ENCODE data around the gene SHROOM2.

Gene SHROOM2

DNA sequence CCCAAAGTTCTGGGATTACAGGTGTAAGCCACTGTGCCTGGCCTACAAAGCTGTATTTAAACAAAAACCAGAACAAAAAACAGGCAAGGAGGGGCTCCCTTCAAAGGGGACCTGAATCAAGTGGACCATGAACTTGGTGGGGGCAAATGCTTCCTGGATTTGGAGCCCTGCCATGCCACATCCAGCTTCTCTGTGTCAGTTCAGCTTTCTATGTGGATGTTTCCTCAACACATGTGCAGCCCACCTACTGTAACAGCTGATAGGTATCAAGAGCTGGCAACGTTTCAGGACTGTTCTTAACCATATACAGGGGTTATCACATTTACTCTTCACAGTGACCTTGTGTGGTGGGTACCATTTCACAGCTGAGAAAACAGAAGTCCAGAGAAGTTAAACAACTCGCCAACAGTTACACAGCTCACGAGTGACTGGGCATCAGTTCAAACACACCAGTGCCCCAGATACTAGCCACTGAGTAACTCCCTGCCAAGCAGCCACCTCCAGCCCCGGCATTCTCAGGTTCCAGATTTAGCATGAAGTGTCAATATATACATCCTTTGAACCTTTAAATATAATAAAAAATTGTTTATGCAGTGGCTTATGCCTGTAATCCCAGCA is 28.1 kb upstream of the SHROOM2 start:
- Histone ChIP-seq H3K27ac (ENCODE audit: extremely low read depth, low read depth, low read length) (no peak overlapping the region), H3K9me3 (ENCODE audit: control insufficient read depth, insufficient read depth, low read depth, low read length) (no peaks in the 10 kb centered on the region), H3K36me3 (ENCODE audit: control insufficient read depth in 2 of 2, insufficient read depth in 1 of 2, low read length in 2 of 2) (no peaks in the 10 kb centered on the region), H3K4me1 (ENCODE audit: control insufficient read depth, insufficient read depth, low read length) (no peaks in the 10 kb centered on the region), H3K4me3 (ENCODE audit: low read depth, low read length) (no peak overlapping the region)
- POLR2A ChIA-PET: no interaction called here
- TF ChIP-seq ZNF214 (tag by site-specific recombination; IDR thresholded peaks at IDR 0.05; ENCODE audit: borderline replicate concordance) (no peak), ZNF514 (tag by site-specific recombination; IDR thresholded peaks at IDR 0.05) (no peak), ZNF2 (tag by site-specific recombination; IDR thresholded peaks at IDR 0.05) (no peak), KLF8 (tag by site-specific recombination; IDR thresholded peaks at IDR 0.05) (no peak), ZSCAN18 (tag by site-specific recombination; IDR thresholded peaks at IDR 0.05) (no peak), KLF9 (tag by site-specific recombination; IDR thresholded peaks at IDR 0.05; ENCODE audit: low read depth) (no peak)
- CTCF ChIA-PET: no interaction called here

DNA sequence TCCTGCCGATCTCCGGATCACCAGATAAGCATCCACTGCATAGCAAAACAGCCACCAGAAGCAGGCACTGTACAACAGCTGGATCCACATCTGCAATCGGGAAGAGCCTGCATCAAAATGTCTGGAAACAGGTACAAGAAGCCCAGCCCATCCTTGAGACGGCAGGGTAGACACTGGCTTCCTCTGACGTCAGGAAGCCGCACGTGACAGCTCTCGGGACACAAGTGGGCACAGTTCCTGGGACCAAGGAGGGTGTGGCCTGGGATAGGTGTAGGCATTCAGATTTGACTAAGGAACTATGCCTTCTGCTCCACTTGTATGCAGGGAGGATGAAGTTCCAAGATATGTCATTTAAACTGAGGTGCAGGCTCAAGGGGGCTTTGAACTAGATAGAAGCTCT is 26.9 kb upstream of the SHROOM2 start:
- Histone ChIP-seq H3K27ac (ENCODE audit: extremely low read depth, low read depth, low read length) (no peak overlapping the region), H3K9me3 (ENCODE audit: control insufficient read depth, insufficient read depth, low read depth, low read length) (no peaks in the 10 kb centered on the region), H3K4me3 (ENCODE audit: low read depth, low read length) (no peak overlapping the region), H3K36me3 (ENCODE audit: control insufficient read depth in 2 of 2, insufficient read depth in 1 of 2, low read length in 2 of 2) (no peaks in the 10 kb centered on the region), H3K4me1 (ENCODE audit: control insufficient read depth, insufficient read depth, low read length) (no peaks in the 10 kb centered on the region)
- POLR2A ChIA-PET: no interaction called here
- CTCF ChIA-PET: no interaction called here
- TF ChIP-seq, protein P1, sequence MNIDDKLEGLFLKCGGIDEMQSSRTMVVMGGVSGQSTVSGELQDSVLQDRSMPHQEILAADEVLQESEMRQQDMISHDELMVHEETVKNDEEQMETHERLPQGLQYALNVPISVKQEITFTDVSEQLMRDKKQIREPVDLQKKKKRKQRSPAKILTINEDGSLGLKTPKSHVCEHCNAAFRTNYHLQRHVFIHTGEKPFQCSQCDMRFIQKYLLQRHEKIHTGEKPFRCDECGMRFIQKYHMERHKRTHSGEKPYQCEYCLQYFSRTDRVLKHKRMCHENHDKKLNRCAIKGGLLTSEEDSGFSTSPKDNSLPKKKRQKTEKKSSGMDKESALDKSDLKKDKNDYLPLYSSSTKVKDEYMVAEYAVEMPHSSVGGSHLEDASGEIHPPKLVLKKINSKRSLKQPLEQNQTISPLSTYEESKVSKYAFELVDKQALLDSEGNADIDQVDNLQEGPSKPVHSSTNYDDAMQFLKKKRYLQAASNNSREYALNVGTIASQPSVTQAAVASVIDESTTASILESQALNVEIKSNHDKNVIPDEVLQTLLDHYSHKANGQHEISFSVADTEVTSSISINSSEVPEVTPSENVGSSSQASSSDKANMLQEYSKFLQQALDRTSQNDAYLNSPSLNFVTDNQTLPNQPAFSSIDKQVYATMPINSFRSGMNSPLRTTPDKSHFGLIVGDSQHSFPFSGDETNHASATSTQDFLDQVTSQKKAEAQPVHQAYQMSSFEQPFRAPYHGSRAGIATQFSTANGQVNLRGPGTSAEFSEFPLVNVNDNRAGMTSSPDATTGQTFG (tag by site-specific recombination; IDR thresholded peaks at IDR 0.05; ENCODE audit: borderline replicate concordance): no peak
- TF ChIP-seq ZNF146 (tag by site-specific recombination; IDR thresholded peaks at IDR 0.05): no peak
- TF ChIP-seq ZNF19 (tag by site-specific recombination; IDR thresholded peaks at IDR 0.05; ENCODE audit: low read depth): no peak
- TF ChIP-seq ZNF521 (tag by site-specific recombination; IDR thresholded peaks at IDR 0.05): no peak

GRCh38 chrX:9765072-9765736 is 21.0 kb upstream of the SHROOM2 start:
- H3K4me1 ChIP-seq (ENCODE audit: control insufficient read depth, insufficient read depth, low read length): no peaks in the 10 kb centered on the region
- no peaks in the 10 kb centered on the region for H3K36me3 ChIP-seq (ENCODE audit: control insufficient read depth in 2 of 2, insufficient read depth in 1 of 2, low read length in 2 of 2)
- POLR2A ChIA-PET: no interaction called here
- CTCF ChIA-PET: no interaction called here
- H3K4me3 ChIP-seq (ENCODE audit: low read depth, low read length): no peak overlapping the region
- TF ChIP-seq, protein P2, sequence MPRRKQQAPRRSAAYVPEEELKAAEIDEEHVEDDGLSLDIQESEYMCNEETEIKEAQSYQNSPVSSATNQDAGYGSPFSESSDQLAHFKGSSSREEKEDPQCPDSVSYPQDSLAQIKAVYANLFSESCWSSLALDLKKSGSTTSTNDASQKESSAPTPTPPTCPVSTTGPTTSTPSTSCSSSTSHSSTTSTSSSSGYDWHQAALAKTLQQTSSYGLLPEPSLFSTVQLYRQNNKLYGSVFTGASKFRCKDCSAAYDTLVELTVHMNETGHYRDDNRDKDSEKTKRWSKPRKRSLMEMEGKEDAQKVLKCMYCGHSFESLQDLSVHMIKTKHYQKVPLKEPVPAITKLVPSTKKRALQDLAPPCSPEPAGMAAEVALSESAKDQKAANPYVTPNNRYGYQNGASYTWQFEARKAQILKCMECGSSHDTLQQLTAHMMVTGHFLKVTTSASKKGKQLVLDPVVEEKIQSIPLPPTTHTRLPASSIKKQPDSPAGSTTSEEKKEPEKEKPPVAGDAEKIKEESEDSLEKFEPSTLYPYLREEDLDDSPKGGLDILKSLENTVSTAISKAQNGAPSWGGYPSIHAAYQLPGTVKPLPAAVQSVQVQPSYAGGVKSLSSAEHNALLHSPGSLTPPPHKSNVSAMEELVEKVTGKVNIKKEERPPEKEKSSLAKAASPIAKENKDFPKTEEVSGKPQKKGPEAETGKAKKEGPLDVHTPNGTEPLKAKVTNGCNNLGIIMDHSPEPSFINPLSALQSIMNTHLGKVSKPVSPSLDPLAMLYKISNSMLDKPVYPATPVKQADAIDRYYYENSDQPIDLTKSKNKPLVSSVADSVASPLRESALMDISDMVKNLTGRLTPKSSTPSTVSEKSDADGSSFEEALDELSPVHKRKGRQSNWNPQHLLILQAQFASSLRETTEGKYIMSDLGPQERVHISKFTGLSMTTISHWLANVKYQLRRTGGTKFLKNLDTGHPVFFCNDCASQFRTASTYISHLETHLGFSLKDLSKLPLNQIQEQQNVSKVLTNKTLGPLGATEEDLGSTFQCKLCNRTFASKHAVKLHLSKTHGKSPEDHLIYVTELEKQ (tag by site-specific recombination; IDR thresholded peaks at IDR 0.05; ENCODE audit: borderline replicate concordance): no peak
- no peak for TF ChIP-seq TCF7L2 (IDR thresholded peaks at IDR 0.05; ENCODE audit: borderline replicate concordance, low read depth, low read length)
- TF ChIP-seq ZNF558 (tag by site-specific recombination; IDR thresholded peaks at IDR 0.05): no peak
- TF ChIP-seq, protein P3, sequence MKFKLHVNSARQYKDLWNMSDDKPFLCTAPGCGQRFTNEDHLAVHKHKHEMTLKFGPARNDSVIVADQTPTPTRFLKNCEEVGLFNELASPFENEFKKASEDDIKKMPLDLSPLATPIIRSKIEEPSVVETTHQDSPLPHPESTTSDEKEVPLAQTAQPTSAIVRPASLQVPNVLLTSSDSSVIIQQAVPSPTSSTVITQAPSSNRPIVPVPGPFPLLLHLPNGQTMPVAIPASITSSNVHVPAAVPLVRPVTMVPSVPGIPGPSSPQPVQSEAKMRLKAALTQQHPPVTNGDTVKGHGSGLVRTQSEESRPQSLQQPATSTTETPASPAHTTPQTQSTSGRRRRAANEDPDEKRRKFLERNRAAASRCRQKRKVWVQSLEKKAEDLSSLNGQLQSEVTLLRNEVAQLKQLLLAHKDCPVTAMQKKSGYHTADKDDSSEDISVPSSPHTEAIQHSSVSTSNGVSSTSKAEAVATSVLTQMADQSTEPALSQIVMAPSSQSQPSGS (tag by site-specific recombination; IDR thresholded peaks at IDR 0.05; ENCODE audit: low read depth): no peak
- TF ChIP-seq GLI4 (tag by site-specific recombination; IDR thresholded peaks at IDR 0.05): no peak
- TF ChIP-seq ZNF292 (tag by site-specific recombination; IDR thresholded peaks at IDR 0.05; ENCODE audit: borderline replicate concordance, low read depth): no peak
- H3K9me3 ChIP-seq (ENCODE audit: control insufficient read depth, insufficient read depth, low read depth, low read length): no peaks in the 10 kb centered on the region
- no peak overlapping the region for H3K27ac ChIP-seq (ENCODE audit: extremely low read depth, low read depth, low read length)

Data from HEK293 (cell line).